DOHH2 (cell line): Measurements from ENCODE around the gene TMEM41A.

Source experiments
- EZH2phosphoT487 ChIP-seq: fragments of 200-600 bp; sonication (generic); IDR thresholded peaks from 2 replicates; pipeline ENCODE4 v1.6.1; 2017; ENCODE audit warnings: borderline replicate concordance, mild to moderate bottlenecking, antibody characterized with exemption, low read length, moderate library complexity, mixed read lengths
- TF ChIP-seq, protein P1 (sequence below): fragments of 200-600 bp; sonication (generic); IDR thresholded peaks from one replicate; pipeline ENCODE4 v1.5.1; 2014; ENCODE audit warnings: antibody characterized with exemption, mild to moderate bottlenecking, low read depth, low read length; ENCODE audit not compliant: poor library complexity, severe bottlenecking

DNA sequence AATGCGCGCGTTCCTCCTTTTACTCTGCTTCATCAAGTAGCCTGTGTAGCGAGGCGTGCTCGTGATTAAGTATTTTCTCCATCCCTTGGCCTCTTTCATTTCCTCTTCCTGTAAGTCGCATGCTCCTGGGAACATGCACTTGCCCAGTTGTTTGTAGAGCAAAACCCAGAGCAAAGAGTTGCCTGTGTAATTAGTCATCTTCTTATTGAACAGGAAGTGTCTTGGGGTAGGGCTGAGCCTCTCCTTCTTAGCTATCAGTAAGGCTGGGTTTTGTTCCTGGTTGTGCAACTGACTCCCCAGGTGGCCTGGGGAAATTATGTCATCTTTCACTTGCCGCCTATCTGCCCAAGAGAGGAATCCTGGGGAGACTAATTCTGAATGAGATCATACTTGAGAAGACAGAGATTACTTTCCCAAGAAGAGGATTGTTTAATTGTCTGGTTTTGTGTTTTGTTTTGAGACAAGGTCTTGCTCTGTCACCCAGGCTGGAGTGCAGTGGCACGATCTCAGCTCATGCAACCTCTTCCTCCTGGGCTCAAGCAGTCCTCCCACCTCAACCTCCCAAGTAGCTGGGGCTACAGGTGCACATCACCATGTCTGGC lies 38.6 kb upstream of the TMEM41A start:
- TF ChIP-seq, protein P1, sequence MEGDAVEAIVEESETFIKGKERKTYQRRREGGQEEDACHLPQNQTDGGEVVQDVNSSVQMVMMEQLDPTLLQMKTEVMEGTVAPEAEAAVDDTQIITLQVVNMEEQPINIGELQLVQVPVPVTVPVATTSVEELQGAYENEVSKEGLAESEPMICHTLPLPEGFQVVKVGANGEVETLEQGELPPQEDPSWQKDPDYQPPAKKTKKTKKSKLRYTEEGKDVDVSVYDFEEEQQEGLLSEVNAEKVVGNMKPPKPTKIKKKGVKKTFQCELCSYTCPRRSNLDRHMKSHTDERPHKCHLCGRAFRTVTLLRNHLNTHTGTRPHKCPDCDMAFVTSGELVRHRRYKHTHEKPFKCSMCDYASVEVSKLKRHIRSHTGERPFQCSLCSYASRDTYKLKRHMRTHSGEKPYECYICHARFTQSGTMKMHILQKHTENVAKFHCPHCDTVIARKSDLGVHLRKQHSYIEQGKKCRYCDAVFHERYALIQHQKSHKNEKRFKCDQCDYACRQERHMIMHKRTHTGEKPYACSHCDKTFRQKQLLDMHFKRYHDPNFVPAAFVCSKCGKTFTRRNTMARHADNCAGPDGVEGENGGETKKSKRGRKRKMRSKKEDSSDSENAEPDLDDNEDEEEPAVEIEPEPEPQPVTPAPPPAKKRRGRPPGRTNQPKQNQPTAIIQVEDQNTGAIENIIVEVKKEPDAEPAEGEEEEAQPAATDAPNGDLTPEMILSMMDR, result no peak
- TF ChIP-seq EZH2phosphoT487, result no peak
